Tibial artery (tissue), 4 donors: ENCODE results near the gene OXA1L.
"Not testable (repeated sequence)": the region's sequence is repeated elsewhere in the genome, so short reads cannot be mapped to it uniquely, and the experiment has no call there.

ENCODE experiments used
- DNase-seq, 2 donors: peaks; one replicate each; pipeline ENCODE4 v3.0.0-alpha.2; 2019
- H3K27ac ChIP-seq, 2 donors: fragments of 200-600 bp; sonication (generic) in 1 of 2; 1 replicate in 1 of 2; 2 replicates in 1 of 2; pipeline ENCODE4 v1.5.1; 2018 to 2019; ENCODE audit warnings: mild to moderate bottlenecking in 1 of 2
- H3K27me3 ChIP-seq, 2 donors: fragments of 200-600 bp; sonication (generic) in 1 of 2; one replicate each; pipeline versions ENCODE4 v1.5.1 to v1.6.0; 2016 to 2019
- H3K36me3 ChIP-seq, 3 donors: fragments of 200-600 bp; sonication (generic) in 2 of 3; one replicate each; pipeline ENCODE4 v1.5.1; 2016 to 2019; ENCODE audit warnings: mild to moderate bottlenecking in 2 of 3
- H3K4me1 ChIP-seq, 4 donors: fragments of 200-600 bp; sonication (generic) in 2 of 4; 1 replicate in 3 of 4; 2 replicates in 1 of 4; pipeline ENCODE4 v1.5.1; 2016 to 2019
- H3K4me3 ChIP-seq, 2 donors: fragments of 200-600 bp; sonication (generic) in 1 of 2; 1 replicate in 1 of 2; 2 replicates in 1 of 2; pipeline ENCODE4 v1.5.1; 2018 to 2019; ENCODE audit warnings: mild to moderate bottlenecking in 2 of 2
- H3K9me3 ChIP-seq, 3 donors: fragments of 200-600 bp; sonication (generic) in 1 of 3; one replicate each; pipeline ENCODE4 v1.5.1; 2016 to 2019
- intact Hi-C: fragments of 100-400 bp; cut with DNase I; formaldehyde crosslinking; loops from one replicate; pipeline ENCODE4 v1.15.0; 2023; ENCODE audit warnings: low total_unique reads
- TF ChIP-seq, protein P1 (sequence below), 2 experiments: fragments of 200-600 bp in 1 of 2; fragments of 450-650 bp in 1 of 2; IDR thresholded peaks; one replicate each; pipeline ENCODE4 v1.5.1; 2017 to 2019; ENCODE audit warnings: antibody characterized with exemption in 2 of 2, mild to moderate bottlenecking in 1 of 2, moderate library complexity in 1 of 2

Gene OXA1L

DNA sequence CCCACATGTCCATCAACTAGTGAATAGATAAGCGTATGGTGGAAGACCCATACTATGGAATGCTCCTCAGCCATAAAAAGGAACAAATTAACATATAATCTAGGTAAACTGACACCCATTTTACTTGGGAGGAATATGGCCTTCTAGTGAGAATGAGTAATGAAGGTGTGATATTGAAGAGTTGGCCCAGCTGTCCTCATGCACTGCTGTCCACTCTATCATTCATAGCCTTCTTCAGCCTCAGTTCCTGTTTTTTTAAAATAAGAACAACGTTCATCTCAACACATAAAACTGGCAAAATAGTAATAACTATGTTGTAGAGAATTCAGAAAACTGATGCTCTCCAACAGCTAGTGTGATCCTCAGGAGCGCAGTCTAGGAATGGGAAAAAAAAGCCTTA, 26.5 kb upstream of the OXA1L start:
- TF ChIP-seq, protein P1, sequence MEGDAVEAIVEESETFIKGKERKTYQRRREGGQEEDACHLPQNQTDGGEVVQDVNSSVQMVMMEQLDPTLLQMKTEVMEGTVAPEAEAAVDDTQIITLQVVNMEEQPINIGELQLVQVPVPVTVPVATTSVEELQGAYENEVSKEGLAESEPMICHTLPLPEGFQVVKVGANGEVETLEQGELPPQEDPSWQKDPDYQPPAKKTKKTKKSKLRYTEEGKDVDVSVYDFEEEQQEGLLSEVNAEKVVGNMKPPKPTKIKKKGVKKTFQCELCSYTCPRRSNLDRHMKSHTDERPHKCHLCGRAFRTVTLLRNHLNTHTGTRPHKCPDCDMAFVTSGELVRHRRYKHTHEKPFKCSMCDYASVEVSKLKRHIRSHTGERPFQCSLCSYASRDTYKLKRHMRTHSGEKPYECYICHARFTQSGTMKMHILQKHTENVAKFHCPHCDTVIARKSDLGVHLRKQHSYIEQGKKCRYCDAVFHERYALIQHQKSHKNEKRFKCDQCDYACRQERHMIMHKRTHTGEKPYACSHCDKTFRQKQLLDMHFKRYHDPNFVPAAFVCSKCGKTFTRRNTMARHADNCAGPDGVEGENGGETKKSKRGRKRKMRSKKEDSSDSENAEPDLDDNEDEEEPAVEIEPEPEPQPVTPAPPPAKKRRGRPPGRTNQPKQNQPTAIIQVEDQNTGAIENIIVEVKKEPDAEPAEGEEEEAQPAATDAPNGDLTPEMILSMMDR (IDR thresholded peaks at IDR 0.05), result no peak
- H3K9me3 ChIP-seq, result no peaks in the 10 kb centered on the region
- H3K4me1 ChIP-seq, result no peaks in the 10 kb centered on the region
- H3K4me3 ChIP-seq, result no peak overlapping the region
- intact Hi-C loops, result no loop called here
- H3K36me3 ChIP-seq, result no peaks in the 10 kb centered on the region
- no peak for DNase-seq
- no peaks in the 10 kb centered on the region for H3K27me3 ChIP-seq
- H3K27ac ChIP-seq, result no peak overlapping the region

DNA sequence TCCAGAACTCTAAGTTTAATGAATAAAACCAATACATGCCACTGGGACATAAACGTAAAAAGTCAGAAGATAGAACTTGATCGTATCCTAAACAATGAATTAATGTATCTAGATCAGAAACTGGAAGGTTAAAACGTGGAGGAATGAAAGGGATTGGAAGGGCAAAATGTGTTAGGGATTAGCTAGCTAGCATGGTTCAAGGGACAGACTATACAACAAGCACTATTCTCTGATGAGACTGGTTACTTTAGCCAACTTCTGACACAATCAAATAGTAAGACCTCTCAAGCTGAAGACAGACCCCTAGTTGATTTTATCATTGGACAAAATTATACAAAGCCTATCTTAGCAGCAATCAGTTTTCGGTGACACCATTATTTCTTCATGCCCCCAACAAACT, 18.7 kb upstream of the OXA1L start:
- peaks cover 0 to 5% of the 10 kb centered on the region in 2 donors for H3K27me3 ChIP-seq
- TF ChIP-seq, protein P1 (IDR thresholded peaks at IDR 0.05), result no peak
- H3K4me1 ChIP-seq, result no peaks in the 10 kb centered on the region
- no peaks in the 10 kb centered on the region for H3K9me3 ChIP-seq
- intact Hi-C loops, result no loop called here
- H3K36me3 ChIP-seq, result no peaks in the 10 kb centered on the region
- no peak for DNase-seq
- no peak overlapping the region for H3K27ac ChIP-seq
- H3K4me3 ChIP-seq, result no peak overlapping the region

DNA sequence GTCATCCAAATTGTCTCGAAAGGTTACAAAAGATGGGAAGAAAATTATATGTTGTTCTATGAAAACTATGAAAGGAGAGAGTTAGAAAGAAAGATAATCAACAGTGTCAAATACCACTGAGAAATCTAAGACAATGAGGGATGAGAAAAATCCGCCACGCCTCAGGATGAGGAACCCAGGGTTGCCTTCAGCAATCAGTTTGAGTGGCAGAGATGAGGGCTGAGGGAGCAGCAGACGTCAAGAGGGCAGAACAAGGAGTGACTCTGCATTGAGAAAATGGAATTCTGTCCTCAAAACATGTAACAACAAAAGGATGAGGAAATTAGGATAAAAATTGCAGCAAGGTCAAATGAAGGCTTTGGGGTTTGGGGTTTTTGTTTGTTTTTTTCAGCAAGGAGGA, 18.3 kb upstream of the OXA1L start:
- H3K9me3 ChIP-seq, result no peaks in the 10 kb centered on the region
- H3K27ac ChIP-seq, result no peak overlapping the region
- no peak overlapping the region for H3K4me3 ChIP-seq
- DNase-seq, result no peak
- H3K4me1 ChIP-seq, result no peaks in the 10 kb centered on the region
- intact Hi-C loops, result no loop called here
- no peaks in the 10 kb centered on the region for H3K36me3 ChIP-seq
- peaks cover 0 to 5% of the 10 kb centered on the region in 2 donors for H3K27me3 ChIP-seq
- TF ChIP-seq, protein P1 (IDR thresholded peaks at IDR 0.05), result no peak

DNA sequence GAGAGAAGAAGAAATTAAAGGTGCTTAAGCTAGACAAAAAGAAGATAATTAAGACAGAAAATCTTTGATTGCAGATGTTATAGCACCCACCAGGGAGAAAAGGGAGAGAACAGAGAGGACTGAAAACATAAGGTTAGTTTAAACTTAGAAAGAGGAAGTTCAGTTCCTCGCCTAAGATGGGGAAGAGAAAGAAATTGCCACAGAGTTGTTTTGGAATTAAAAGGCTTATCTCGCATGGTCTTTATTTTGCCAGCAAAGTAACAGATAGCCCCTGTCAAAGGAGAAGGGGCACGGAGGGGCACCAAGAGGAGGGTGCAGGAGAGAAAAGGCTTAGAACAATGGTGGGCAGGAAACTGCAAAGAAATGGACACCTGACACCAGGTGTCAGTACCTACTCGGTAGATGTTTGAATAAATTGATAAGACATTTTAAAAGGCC, 17.8 kb upstream of the OXA1L start:
- intact Hi-C loops, result no loop called here
- DNase-seq, result no peak
- no peaks in the 10 kb centered on the region for H3K36me3 ChIP-seq
- no peaks in the 10 kb centered on the region for H3K4me1 ChIP-seq
- H3K27ac ChIP-seq, result no peak overlapping the region
- no peaks in the 10 kb centered on the region for H3K9me3 ChIP-seq
- TF ChIP-seq, protein P1 (IDR thresholded peaks at IDR 0.05), result no peak
- no peak overlapping the region for H3K4me3 ChIP-seq
- peaks cover 0 to 5% of the 10 kb centered on the region in 2 donors for H3K27me3 ChIP-seq

DNA sequence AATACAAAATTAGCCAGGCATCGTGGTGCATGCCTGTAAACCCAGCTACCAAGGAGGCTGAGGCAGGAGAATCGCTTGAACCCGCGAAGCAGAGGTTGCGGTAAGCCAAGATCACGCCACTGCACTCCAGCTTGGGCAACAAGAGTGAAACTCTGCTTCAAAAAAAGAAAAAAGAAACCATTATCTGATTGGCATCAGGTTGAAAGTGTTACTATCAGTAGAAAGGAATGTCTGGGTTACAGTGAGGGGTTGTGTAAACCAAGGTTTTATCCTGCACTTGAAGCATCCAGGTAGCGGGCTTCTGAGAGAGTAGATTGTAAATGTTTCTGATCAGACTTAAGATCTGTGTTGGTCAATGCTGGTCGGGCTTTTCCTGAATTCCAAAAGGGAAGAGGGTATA, 14.1 kb upstream of the OXA1L start:
- H3K4me1 ChIP-seq, result no peaks in the 10 kb centered on the region
- intact Hi-C loops, result no loop called here
- no peak for DNase-seq
- H3K9me3 ChIP-seq, result no peaks in the 10 kb centered on the region
- H3K4me3 ChIP-seq, result no peak overlapping the region
- H3K27ac ChIP-seq, result no peak overlapping the region
- TF ChIP-seq, protein P1 (IDR thresholded peaks at IDR 0.05), result no peak
- no peaks in the 10 kb centered on the region for H3K36me3 ChIP-seq
- peaks cover 0 to 5% of the 10 kb centered on the region in 2 donors for H3K27me3 ChIP-seq

DNA sequence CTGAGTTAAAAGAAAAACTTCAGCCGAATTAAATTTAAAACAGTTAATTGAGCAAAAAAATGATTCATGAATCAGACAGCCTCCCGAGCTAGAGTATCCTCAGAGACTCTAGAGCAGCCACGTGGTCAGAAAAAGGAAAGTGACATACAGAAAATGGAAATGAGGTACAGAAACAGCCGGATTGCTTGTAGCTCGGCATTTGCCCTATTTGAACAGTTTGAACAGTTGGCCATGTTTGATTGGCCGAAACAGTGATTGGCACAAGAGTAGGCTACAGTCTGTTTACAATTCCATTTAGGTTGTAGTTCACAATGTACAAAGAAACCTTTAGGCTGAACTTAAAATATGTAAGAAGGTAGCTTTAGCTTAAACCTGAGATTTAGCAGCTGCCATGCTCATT, 12.9 kb upstream of the OXA1L start:
- TF ChIP-seq, protein P1 (IDR thresholded peaks at IDR 0.05), result no peak
- no peak overlapping the region for H3K4me3 ChIP-seq
- DNase-seq, result no peak
- H3K27ac ChIP-seq, result no peak overlapping the region
- peaks cover 0 to 5% of the 10 kb centered on the region in 2 donors for H3K27me3 ChIP-seq
- H3K9me3 ChIP-seq, result no peaks in the 10 kb centered on the region
- intact Hi-C loops, result no loop called here
- no peaks in the 10 kb centered on the region for H3K4me1 ChIP-seq
- no peaks in the 10 kb centered on the region for H3K36me3 ChIP-seq

DNA sequence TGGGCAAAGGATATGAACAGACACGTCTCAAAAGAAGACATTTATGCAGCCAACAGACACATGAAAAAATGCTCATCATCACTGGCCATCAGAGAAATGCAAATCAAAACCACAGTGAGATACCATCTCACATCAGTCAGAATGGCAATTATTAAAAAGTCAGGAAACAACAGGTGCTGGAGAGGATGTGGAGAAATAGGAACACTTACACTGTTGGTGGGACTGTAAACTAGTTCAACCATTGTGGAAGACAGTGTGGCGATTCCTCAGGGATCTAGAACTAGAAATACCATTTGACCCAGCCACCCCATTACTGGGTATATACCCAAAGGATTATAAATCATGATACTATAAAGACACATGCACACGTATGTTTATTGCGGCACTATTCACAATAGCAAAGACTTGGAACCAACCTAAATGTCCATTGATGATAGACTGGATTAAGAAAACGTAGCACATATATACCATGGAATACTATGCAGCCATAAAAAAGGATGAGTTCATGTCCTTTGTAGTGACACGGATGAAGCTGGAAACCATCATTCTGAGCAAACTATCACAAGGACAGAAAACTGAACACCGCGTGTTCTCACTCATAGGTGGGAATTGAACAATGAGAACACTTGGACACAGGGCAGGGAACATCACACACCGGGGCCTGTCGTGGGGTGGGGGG, 8.4 kb upstream of the OXA1L start:
- H3K36me3 ChIP-seq, intact Hi-C loops, H3K27me3 ChIP-seq, H3K9me3 ChIP-seq, DNase-seq, H3K4me1 ChIP-seq, H3K4me3 ChIP-seq, H3K27ac ChIP-seq: not testable (repeated sequence)
